Cerebellar cortex (tissue), 1 donor: ENCODE data around the gene KMT5C.

Source experiments
- DNase-seq: peaks from one replicate; pipeline ENCODE4 v3.0.0-alpha.2; 2015; ENCODE audit warnings: low spot score

KMT5C gene

DNA sequence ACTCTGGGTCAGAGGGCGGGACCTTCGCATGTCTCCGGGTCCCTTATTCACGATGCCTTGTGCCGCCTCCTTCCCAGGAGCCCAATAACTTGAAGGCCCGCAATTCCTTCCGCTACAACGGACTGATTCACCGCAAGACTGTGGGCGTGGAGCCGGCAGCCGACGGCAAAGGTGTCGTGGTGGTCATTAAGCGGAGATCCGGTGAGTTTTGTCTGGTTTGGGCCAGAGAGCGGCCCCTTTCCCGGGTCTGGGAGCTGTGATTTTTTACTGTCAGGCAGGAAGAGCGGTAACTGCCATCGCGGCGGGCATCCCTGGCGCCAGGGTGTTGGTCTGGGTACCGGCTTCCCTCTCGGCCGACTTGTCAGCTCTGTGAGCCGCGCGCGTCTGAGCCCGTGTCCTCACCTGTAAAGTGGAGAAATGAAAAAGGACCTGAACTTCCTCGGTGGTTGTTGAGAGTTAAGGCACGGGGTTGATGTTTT is 46.9 kb downstream of the KMT5C start:
- DNase-seq, result no peak

DNA sequence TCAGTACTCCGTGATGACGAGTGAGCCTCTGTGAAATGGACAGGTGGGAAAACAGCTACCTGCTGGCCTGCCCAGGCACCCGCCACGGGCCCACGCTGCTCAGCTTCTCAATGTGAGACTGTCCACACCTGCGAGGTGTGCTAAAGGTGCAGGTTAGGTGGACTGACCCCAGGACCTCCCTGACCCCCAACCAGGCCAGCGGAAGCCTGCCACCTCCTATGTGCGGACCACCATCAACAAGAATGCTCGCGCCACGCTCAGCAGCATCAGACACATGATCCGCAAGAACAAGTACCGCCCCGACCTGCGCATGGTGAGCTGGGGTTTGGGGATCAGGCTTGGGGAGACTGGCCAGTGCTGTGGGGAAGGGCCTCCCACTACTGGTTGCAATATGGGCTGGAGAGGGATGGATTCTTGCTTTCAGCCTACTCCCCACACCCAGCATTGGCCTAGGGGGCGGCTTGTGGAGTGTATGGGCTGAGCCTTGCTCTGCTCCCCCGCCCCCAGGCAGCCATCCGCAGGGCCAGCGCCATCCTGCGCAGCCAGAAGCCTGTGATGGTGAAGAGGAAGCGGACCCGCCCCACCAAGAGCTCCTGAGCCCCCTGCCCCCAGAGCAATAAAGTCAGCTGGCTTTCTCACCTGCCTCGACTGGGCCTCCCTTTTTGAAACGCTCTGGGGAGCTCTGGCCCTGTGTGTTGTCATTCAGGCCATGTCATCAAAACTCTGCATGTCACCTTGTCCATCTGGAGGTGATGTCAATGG is 48.2 kb downstream of the KMT5C start:
- DNase-seq, result no peak

DNA sequence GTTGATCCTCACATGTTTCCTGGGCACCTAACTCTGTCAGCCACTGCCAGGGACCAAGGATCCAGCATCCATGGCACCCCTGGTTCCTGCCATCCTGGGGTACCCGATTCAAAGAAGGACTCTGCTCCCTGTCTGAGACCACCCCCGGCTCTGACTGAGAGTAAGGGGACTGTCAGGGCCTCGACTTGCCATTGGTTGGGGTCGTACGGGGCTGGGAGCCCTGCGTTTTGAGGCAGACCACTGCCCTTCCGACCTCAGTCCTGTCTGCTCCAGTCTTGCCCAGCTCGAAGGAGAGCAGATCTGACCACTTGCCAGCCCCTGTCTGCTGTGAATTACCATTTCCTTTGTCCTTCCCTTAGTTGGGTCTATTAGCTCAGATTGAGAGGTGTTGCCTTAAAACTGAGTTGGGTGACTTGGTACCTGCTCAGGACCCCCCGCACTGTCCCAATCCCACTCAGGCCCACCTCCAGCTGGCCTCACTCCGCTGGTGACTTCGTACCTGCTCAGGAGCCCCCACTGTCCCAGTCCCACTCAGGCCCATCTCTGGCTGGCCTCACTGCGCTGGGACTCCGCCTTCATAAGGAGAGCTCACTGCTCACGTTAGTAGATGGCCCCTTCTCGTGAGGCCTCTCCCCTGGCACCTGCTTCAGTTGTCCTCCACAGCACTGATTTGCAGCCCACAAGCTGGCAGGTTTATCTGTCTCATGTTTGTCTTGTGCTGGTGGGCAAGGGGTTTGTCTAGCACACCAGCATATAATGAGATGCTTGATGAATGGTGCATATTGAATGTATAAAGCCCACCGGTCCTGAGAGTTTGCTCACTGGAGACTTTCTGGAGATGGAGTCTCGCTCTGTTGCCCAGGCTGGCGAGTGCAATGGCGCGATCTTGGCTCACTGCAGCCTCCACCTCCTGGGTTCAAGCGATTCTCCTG is 50.0 kb downstream of the KMT5C start:
- DNase-seq, result no peak

DNA sequence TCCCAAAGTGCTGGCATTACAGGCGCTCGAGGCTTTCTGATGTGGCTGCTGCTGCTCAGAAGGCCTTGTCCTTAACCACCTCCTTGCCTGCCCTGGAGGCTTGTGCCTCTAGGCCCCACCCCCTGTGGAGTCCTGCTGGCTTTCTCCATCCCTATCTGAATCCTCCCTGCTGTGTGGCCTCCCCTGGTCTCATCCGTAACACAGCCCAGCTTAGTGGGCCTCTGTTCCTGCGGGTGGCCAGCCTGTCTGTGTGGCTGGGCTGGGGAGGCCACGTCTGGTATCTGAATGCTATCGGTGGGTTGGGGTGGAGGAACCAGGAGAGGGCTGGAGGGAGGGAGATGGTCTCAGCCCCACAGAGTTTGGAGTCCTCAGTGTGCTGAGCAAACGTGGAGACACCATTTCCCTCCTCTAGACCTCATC is 50.8 kb downstream of the KMT5C start:
- no peak for DNase-seq

DNA sequence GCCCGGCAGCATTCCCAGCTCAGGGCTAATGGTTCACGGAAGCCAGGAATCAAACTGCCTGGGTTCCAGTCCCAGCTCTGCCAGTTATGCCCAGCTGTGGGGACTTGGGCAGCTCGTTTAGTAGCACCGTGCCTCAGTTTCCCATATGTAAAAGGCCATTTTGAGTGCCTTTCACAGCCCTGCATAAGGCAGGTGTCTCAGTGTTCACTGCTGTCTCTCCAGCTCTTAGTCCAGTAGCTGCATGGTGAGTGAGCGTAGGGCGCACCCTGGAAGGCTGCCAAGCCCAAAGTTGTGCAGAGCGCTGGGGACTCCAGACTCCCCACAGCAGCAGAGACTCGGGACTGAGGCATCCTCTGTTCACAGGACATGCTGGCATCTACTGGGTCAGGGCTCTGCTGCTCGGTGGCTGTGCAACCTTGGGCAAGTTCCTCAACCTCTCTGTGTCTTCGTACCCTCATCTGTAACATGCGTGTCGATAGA is 51.6 kb downstream of the KMT5C start:
- DNase-seq, result no peak

DNA sequence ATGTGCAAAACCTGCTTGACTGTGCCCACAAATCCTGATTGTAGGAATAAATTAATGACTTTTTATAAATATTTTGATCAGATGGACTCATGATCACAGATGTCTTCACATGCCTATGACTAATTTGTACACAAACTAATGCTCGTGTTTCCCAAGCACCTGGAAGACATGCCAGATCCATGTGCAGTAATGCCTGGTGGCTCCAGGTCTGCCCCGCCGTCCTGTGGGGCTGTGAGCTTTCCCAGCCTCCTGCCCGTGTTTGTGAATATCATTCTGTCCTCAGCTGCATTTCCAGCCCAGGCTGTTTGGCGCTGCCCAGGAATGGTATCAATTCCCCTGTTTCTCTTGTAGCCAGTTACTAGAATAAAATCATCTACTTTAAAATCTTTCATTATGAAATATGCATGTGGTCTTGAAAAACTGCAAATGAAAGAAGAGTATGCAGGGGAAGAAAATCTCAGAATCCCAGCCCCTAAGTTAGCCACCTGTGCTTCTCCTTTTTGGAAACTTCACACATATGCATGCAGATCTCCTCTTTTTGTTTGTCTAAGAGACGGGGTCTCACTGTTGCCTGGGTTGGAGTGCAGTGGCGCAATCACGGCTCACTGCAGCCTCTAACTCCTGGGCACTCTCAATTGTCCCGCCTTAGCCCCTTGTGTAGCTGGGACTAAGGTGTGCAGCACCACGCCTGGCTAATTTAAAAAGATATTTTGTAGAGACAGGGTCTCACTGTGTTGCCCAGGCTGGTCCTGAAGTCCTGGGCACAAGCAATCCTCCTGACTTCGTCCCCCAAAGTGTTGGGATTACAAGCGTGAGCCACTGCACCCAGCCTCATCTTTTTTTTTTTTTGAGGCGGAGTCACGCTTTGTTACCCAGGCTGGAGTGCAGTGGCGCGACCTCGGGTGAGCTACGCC is 52.3 kb downstream of the KMT5C start:
- no peak for DNase-seq

DNA sequence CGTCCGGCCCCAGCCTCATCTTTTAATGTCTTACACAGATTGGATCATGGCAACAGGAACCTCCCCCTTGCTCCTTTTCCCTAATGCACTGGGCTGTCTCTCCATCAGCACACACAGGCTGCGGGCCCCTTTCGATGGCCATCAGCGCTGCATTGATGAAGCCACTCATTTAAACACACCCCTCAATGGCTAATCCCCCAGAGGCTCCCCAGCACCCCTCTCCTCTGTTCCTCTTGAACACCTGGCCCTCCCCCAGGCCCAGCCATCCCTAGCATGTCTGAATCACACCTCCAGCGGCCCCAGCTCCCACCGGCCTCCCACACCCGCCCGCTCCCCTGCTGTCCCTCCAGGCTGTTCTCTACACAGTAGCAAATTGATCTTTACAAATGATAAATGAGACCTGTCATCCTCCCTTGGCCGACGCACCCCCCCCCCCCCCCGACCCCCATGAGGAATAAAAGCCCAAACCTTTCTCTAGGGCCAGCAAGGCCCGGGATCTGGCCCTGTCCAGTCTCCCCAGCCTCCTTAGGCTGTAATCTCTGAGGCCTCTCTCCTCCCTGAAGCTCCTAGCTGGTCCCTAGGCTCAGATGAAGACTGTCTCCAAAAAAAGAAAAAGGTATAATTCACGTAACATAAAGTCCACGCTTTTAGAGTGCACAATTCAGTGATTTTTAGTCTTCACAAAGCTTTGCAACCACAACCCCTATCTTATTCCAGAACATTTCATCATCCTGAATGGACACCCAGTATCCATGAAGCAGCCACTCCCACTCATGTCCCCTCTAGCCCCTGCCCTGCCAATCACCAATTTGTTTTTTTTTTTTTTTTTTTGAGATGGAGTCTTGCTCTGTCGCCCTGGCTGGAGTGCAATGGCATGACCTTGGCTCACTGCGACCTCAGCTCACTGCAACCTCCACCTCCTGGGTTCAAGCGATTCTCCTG is 53.4 kb downstream of the KMT5C start:
- DNase-seq, result peak; percentile 14
